AG20443 (cell line): ENCODE data around the gene ZG16.
"Not testable (repeated sequence)": the region's sequence is repeated elsewhere in the genome, so short reads cannot be mapped to it uniquely, and the experiment has no call there.

Source experiments
- DNase-seq: peaks from one replicate; pipeline ENCODE4 v3.0.0; 2012; ENCODE audit warnings: low spot score, mixed read lengths

ZG16 gene, protein sequence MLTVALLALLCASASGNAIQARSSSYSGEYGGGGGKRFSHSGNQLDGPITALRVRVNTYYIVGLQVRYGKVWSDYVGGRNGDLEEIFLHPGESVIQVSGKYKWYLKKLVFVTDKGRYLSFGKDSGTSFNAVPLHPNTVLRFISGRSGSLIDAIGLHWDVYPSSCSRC

DNA sequence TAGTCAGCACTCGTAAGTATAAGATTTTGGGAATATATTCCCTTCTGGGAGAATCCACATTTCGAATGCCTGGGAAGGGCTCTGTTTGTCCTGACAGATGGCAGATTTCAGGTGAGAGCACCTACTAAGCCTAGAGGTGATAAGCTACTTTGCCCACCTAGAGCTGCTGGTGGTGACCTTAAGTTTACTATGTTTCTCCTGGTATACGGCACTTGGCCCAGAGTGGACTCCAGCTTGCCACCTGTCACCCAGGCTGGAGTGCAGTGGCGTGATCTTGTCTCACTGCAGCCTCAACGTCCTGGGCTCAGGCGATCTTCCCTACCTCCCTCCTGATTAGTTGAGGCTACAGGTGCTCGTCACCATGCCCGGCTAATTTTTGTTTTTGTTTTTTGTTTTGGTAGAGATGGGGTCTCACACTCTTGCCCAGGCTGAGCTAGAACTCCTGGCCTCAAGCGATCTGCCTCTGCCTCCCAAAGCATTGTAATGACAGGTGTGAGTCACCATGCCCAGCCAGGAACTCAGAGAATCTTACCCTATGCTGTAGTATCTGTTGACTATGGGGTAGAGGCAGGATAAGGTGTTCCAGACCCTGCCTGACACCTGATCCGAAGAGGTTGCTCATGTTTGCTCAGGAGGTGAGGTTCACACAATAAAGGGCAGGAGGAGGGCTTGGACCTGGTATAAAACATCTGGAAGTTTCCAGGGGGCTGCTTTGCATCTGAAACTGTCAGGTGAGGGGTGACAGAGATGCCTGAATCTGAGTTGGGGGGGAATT, at the start of gene ZG16:
Gene ZG16 (plus strand): TSS at position 681 of the 775 bp plus-strand sequence. CDS start 1,011 bp downstream, outside the sequence.
- no peak for DNase-seq

DNA sequence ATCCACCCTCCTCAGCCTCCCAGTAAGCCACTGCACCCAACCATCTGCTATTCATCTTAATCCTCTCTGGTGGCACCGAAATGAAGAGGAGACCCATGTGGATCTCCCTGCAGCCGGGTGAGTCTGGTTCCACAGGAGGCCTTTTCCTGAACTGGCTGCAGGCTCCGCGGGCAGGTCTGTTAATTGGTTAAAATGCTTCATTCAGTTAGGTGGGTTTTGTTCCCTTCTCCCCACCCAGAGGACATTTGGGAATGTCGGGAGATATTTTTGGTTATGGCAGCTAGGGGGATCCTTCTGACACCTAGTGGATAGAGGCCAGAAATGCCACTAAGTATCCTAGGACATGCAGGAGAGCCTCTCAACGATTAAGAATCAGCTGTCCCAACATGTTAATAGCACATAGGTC, 48.9 kb upstream of the ZG16 start:
- peak; percentile 71 for DNase-seq

DNA sequence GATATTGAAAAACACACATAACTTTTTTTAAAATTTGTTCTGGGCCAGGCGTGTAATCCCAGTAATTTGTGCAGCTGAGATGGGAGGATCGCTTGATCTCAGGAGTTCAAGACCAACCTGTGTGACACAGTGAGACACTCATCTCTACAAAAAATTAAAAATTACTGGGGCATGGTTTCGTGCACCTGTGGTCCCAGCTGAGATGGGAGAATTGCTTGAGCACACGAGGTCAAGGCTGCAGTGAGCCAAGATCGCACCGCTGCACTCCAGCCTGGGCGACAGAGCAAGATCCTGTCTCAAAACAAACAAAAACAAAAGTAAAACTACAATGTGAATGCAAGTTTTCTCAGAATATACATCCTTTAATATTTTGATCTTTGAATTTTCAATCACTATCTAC, 47.4 kb upstream of the ZG16 start:
- DNase-seq, result no peak

DNA sequence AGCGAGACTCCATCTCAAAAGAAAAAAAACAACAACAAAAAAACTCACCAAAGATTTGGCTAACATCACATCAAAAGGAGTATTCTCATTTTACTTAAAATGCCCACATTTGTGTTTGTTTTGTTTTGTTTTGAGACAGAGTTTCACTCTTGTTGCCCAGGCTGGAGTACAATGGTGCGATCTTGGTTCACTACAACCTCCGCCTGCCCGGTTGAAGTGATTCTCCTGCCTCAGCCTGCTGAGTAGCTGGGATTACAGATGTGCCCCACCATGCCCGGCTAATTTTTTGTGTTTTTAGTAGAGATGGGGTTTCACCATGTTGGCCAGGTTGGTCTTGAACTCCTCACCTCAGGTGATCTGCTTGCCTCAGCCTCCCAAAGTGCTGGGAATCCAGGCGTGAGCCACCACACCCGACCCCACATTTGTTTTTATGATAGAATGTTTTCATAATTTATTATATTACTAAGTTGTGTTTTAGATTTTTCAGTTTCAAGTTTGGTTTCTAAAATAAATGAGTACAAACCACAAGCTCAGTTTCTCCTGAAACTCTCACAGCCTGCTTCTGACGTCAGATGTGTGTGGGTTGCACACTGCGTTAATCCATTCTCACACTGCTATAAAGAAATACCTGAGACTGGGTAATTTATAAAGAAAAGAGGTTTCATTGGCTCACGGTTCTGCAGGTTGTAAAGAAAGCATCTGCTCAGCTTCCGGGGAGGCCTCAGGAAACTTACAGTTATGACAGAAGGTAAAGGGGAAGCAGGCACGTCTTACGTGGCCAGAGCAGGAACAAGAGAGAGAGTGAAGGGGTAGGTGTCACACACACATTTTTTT, 46.1 kb upstream of the ZG16 start:
- DNase-seq, result not testable (repeated sequence)

DNA sequence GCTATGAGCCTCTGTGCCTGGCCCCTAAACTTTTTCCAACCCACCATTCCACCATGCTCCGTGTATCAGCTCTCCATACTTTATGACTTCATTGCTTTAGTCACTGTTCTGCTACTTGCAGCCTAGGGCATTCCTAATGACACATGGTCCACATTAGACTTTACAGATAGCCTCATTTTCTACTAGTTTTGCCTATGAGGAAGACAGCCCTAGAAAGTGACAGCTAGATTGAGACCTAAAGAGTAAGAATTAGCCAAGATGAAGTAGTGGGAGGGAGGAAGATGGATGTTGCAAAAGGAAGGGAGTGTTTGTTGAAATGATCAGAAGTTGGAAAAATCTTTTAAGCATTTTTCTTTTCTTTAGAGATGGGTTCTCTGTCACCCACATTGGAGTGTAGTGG, 43.3 kb upstream of the ZG16 start:
- DNase-seq, result no peak

DNA sequence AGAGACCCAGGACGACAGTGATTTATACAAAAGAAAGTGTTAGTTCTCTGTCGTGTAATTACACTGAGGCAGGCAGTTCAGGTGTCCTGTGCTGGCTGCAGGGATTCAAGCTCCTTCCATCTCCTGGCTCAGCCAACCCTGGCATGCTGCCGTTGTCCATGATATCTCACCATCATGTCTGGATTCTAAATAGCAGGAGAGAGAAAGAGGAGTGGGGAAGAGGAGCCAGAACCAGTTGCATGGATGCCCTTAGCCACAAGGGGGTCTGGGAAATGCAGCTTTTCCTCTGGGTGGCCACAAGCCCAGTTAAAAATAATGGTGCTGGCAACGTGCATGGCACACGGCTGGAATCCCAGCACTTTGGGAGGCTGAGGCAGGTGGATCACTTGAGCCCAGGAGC, 41.9 kb upstream of the ZG16 start:
- DNase-seq, result no peak

DNA sequence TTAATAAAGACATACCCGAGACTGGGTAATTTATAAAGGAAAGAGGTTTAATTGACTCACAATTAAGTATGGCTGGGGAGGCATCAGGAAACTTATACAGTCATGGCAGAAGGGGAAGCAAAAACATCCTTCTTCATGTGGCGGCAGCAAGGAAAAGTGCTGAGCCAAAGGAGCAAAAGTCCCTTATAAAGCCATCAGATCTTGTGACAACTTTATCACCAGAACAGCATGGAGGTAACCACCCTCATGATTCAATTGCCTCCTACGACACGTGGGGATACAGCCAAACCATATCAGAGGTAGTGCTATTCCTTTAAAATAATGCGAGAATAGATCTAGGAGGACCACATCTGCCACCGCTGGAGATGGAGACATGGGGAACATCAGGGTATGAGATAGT, 41.3 kb upstream of the ZG16 start:
- DNase-seq, result no peak

DNA sequence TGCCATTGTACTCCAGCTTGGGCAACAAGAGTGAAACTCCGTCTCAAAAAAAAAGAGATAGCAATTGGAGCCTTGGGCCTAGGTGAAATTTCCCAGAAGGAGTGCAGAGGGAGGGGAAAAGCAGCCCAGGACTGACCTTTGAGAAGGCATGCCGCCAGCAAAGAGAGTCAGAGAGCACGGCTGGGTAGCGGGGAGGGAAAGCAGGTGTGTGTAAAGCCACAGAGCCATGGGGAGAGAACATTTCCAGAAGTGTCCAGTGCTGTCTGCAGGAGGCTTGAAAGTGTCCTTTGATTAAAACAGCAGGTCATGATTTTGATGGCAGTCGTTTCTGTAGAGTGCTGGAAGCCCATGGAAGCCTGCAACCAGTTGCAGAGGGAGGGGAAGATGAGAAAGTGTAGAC, 40.3 kb upstream of the ZG16 start:
- no peak for DNase-seq

DNA sequence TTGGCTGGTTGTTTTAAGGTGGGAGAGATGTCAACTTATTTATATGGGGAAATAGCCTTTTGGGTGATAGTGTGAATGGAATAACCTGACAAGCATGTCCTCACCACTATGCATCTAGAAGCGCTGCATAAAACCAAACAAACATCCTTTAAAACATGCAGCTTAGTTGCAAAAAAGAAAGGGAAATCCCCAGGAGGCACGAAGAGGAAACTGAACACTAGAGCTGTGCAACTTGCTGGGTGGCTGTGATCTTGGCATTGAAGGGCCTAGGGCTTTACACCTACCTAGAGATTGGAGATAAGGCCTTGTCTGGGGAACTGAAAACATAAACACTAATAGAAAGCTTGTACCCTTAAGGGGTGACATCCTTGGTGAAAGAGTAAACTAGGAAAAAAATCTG, 39.5 kb upstream of the ZG16 start:
- DNase-seq, result no peak

DNA sequence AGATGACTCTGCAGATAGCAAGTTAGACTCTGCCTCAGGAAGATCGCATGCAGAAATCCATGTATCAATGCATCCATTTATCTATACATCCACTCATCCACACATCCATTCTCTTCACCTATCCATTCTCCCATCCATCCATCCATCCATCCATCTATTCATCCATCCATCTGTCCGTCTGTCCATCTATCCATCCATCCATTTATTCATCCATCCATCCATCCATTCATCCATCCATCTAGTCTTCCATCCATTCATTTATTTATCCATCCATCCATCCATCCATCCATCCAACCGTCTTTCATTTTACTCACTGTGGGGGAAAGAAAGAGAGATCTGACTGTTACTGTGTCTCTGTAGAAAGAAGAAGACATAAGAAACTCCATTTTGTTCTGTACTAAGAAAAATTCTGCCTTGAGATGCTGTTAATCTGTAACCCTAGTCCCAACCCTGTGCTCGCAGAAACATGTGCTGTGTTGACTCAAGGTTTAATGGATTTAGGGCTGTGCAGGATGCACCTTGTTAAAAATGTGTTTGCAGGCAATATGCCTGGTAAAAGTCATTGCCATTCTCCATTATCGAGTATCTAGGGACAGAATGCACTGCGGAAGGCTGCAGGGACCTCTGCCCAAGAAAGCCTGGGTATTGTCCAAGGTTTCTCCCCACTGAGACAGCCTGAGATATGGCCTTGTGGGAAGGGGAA, 38.0 kb upstream of the ZG16 start:
- not testable (repeated sequence) for DNase-seq

DNA sequence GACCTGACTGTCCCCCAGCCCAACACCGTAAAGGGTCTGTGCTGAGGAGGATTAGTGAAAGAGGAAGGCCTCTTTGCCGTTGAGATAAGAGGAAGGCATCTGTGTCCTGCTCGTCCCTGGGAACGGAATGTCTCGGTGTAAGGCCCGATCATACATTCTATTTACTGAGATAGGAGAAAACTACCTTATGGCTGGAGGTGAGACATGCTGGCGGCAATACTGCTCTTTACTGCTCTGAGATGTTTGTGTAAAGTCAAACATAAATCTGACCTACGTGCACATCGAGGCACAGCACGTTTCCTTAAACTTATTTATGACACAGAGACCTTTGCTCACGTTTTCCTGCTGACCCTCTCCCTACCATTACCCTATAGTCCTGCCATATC, 37.4 kb upstream of the ZG16 start:
- DNase-seq, result not testable (repeated sequence)

DNA sequence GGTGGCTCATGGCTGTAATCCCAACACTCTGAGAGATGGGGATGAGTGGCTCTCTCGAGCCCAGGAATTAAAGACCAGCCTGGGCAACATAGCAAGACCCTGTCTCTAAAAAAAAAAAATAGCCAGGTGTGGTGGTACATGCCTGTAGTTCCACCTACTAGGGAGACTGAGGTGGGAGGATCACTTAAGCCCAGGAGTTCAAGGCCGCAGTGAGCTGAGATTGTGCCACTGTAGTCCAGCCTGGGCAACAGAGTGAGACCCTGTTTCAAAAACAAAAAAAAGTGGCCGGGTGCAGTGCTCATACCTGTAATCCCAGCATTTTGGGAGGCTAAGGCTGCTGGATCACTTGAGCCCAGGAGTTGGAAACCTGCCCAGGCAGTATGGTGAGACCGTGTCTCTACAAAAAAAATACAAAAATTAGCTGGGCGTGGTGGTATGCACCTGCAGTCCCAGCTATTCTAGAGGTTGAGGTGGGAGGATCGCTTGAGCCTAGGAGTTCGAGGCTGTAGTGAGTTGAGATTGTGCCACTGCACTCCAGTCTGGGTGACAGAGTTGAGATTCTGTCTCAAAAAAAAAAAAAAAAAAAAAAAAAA, 35.3 kb upstream of the ZG16 start:
- no peak for DNase-seq

DNA sequence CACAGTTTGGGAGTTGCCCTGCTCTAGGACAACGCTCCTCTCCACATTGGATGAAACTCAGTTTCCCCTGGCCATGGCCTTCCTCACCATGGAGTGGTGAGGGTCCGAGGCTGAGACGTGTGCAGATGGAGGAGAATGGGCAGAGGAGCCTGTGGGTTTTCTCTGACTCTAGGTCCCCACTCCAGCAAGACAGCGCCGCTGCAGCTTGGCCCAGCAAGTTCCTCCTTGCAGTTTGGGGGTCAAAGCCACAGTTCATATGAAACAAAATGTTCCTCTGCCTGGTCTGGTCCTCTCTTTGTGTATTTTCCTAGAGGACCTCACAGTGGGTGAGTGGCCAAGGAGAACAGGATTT, 34.6 kb upstream of the ZG16 start:
- DNase-seq, result no peak

DNA sequence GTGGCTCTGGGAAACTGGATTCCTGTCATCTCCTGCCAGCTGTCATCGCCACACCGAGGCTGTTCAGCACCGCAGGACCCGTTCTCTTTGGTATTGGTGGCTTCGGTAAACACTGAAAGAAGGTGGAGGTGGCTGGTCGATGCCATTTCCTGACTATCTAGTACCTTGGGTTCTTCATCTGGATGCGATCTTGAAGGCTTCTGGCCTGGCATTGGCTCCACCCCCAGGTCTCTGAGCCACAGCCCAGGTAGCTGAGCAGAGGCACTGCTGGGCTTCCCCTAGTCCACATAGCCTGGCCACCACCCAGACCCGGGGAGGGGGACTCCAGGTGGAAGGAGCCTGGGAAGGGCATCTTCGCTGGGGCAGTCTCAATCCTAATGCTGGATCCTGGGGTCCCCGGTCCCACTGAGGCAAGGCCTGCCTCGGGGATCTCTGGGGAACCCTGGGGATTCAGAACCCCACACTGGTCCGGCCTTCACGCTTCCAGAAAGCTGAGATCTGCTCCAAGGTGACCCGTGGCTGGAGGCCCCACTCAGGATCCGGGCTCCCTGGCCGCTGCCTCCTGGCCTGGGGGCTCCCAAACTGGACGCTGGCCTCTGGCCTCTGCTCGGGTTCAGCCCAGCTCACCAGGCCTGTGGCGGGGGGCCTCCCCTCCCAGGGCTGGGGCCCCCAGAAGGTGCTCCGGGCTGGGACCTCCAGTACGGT, 34.1 kb upstream of the ZG16 start:
- no peak for DNase-seq

DNA sequence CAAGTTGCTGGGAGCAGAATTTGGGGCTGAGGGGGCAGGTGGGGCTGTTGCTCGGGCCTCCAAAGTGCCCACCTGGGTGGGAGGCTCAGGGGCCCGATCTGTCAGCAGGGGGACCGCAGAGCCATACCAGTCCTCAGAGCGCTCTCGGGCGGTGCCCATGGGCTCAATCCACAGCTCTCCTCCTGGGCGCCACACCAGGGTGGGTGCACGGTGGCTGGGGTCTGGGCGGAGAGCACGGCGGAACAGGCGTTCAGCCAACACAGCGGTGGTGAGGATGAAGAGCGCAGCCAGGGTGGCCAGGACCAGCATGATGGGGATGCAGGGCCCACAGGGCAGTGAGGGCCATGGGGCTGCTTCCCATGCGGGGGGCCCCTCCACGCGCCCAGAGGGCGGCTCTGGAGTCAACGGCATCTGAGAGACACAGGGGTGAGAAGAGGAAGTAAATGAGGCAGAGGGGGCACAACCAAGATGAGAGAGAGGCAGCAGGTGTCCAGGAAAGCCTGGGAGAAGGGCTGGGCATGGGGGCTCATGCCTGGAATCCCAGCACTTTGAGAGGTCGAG, 33.4 kb upstream of the ZG16 start:
- DNase-seq, result no peak

DNA sequence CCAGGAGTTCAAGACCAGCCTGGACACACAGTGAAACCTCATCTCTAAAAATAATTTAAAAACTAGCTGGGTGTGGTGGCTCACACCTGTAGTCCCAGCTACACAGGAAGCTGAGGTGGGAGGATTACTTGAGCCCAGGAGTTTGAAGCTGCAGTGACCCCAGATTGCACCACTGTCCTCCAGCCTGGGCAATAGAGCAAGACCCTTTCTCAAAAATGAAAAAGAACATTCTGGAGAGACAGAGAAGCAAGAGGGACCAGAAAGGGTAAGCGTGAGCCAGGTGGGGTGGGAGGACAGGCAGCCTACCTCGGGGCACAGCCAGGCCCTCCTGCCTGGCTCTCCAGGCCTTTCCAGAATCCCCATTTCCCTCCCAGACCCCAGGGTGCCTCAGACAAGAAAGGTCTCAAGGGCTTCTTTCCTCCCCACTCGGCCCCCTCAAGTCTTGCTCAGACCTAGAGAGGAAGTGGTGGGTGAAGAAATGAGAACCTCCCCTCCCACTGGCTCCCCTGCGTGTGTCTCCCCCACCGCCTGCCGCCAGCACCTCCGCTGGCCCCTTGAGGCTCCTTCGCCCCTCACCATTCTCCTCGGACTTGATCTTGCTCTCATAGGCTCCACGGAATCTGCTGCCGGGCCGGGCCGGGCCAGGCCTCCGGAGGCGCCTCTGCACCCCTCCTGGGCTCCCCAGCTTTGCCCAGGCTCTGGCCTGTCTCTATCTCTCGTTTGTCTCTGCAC, 32.8 kb upstream of the ZG16 start:
- no peak for DNase-seq

DNA sequence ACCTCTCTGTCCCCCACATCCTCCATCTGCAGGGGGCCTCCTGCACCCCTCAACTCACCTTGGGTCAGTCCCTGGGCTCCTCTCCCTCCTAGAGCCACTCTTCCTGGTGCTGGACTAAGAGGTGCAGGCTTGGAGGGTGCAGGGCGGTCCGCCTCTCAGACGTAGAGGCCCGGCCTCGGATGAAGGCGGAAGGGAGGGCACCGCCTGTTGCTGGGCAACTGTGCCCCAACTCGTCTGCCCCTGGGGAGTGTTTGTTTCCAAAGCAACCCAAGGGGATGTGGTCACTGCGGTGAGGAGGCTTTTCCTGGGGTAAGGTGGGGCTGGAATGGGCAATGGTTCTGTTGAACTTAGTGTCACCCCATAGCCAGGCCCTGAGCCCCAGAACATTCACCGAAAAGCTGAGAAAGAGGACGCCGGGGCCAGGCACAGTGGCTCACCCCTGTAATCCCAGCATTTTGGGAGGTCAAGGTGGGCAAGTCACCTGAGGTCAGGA, 32.2 kb upstream of the ZG16 start, which contains the start of gene C16orf54:
Gene C16orf54 (minus strand): TSS at position 138 of the 493 bp plus-strand sequence. CDS start 1,039 bp downstream, outside the sequence.
- no peak for DNase-seq

DNA sequence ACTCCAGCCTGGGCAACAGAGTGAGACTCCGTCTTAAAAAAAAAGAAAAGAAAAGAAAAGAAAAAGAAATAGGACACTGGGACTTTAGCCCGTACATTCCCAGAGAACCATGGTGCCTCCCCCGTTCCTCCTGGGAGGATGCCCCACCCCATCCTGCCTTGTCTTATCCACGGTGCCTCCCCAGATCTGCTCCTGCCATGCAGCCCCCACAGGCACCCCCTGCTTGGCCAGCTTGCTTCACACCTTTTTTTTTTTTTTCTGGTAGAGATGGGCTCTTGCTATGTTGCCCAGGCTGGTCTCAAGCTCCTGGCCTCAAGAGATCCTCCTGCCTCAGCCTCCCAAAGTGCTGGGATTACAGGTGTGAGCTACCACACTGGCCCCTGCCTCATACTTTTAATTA, 31.5 kb upstream of the ZG16 start:
- not testable (repeated sequence) for DNase-seq

DNA sequence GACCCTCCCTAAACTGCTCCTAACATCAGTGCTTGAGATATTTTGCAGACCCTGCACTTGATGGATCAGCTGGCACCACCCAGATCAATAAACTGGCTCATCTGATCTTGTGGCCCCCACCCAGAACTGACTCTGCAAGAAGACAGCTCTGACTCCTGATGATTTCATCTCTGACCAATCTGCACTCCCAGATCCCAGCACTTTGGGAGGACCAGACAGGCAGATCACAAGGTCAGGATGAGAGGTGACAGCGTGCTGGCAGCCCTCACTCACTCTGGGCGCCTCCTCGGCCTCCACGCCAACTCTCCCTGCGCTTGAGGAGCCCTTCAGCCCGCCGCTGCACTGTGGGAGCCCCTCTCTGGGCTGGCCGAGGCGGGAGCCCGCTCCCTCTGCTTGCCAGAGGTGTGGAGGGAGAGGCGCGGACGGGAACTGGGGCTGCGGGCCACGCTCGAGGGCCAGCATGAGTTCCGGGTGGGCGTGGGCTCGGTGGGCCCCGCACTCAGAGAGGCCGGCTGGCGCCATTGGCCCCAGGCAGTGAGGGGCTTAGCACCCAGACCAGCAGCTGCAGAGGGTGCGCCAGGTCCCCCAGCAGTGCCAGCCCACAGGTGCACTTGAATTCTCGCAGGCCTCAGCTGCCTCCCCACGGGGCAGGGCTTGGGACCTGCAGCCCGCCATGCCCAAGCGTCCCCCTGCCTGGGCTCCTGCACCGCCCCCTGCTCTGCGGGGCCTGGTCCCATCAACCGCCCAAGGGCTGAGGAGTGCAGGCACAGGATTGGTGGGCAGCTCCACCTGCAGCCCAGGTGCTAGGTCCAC, 29.9 kb upstream of the ZG16 start:
- DNase-seq, result no peak
